ENCODE results near the gene CPNE5.

The CPNE5 gene

GRCh38 chr6:36856277-36856676 is 17.0 kb upstream of the CPNE5 start:
- no peak for DNase-seq

DNA sequence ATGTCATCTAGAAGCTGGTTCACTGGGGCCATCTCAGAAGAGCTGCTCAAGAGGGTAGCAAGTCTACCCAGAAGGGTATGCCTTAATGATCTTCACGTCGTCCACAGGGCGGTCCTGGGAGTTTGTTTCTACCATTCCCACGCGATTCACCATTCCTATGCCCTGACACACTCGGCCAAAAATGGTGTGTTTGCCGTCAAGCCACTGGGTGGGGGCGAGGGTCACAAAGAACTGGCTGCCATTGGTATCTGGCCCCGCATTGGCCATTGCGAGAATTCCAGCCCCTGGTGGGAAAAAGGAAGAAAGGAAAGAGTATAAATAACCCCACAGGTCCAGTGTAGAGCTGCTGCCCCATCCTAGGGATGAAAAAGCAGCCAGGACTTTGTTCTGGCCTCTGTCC is 16.5 kb upstream of the CPNE5 start:
- DNase-seq, result no peak

DNA sequence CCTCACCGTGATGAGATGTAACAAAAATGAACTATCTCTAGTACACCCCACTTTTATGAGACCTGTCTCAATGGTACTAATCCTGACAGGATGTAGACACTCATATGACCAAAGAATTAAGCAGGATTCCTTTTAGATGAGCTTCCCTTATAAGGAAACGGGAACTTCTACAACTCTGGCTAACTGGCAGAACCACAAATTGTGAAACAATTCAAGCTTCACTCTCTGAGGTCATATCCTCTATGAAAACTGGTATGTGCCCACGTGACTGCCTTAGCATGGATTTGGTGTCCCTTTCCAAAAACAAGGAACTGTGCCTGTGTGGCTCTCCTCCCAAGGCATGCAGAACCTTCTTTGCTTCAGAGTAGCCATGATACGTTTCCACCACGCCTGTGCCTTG is 14.1 kb upstream of the CPNE5 start:
- no peak for DNase-seq

DNA sequence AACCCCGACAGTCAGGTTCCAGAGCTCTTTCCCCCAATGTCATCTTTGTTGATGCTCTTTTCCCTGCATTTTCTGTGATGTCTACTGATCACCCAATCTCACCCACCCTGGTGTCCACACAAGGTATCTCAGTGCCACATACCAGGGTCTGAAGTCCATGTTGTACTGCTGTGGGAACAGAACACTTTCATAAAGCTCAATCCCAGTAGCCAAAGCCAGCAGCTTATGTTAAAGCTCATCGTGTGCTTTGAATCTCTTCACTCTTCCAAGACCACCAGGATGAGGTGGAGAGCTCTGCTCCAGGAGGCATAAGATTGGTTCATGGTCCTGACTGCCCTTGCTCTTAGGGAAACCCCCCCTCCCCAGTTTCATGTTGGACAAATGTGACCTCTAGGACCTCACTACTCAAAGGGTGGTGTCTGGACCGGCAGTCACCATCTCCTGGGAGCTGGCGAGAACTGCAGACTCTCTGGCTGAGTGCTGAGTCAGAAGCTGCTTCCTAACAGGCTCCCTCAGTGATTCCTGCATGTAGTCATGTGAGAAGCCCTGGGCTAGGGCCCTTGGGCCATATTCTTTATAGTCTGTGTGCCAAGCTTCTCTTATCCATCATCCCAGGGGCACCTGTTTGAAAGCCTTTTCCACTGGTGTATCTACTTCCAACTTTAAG is 13.4 kb upstream of the CPNE5 start:
- no peak for DNase-seq

DNA sequence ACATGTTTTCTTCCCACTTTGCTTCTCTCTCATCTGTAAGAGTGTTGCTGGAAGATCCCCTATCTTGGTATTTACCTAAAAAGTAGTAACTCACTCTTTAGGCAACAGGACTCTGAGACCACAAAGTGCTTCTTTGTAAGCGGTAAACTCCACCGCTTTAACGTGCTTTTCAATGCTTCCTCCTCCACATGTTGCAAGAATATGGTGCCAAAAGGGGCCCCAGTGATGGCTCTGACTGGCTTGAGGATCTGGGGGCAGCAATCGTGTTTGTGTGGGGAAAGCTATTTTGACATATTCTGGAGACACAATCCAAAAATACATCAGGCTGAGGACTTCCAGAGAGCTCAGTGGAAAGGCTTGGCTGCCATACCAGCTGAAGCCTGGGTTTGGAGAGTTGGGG is 12.4 kb upstream of the CPNE5 start:
- no peak for DNase-seq

- DNase-seq, result peak in 1 of 2 experiments; percentile 20
Observed at GRCh38 chr6:36851149-36851614, 11.9 kb upstream of the CPNE5 start.

- no peak for DNase-seq
Observed at GRCh38 chr6:36850021-36850420, 10.8 kb upstream of the CPNE5 start.

DNA sequence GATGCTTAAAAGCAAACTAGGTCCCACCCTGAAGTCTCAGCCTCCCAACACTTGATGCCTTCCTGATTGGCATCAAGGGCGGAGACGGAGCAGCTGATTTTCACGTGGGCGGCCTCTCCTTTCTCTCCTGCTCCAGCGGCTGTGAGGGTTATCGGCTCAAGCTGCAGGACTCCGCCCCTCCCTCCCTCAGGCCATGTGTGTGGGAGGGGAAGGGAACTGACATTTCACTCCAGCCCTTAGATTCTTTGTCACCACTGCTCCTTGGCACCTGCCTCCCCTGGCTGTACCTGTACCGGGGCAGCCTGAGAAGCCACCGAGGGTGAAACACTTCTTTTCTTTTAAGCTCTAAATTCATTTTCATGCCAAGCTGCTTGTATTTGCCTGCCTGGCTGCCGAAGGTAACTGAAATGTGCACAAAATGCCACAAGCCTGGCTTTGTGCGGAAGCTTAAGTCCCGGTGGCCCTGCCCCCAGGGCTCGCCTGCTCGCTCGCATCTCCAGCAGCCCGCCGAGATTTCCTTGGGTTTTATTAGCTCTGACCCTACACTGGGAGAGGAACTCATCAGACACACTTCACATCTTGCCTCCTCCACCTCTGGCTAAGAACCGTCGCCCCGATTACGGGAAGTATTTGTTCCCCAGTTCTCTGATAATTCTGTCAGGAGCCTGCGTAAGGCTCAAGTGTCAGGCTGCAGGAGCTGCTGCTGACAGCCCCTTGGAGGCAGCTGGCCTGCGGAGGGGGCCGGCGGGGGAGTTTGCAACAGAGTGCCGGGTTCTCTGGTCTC is 9.6 kb upstream of the CPNE5 start:
- DNase-seq, result no peak

- no peak for DNase-seq
Observed at GRCh38 chr6:36847991-36848390, 8.7 kb upstream of the CPNE5 start.

- DNase-seq, result no peak
Observed at GRCh38 chr6:36847152-36847551, 7.9 kb upstream of the CPNE5 start.

GRCh38 chr6:36845233-36845632 is 6.0 kb upstream of the CPNE5 start:
- no peak for DNase-seq

DNA sequence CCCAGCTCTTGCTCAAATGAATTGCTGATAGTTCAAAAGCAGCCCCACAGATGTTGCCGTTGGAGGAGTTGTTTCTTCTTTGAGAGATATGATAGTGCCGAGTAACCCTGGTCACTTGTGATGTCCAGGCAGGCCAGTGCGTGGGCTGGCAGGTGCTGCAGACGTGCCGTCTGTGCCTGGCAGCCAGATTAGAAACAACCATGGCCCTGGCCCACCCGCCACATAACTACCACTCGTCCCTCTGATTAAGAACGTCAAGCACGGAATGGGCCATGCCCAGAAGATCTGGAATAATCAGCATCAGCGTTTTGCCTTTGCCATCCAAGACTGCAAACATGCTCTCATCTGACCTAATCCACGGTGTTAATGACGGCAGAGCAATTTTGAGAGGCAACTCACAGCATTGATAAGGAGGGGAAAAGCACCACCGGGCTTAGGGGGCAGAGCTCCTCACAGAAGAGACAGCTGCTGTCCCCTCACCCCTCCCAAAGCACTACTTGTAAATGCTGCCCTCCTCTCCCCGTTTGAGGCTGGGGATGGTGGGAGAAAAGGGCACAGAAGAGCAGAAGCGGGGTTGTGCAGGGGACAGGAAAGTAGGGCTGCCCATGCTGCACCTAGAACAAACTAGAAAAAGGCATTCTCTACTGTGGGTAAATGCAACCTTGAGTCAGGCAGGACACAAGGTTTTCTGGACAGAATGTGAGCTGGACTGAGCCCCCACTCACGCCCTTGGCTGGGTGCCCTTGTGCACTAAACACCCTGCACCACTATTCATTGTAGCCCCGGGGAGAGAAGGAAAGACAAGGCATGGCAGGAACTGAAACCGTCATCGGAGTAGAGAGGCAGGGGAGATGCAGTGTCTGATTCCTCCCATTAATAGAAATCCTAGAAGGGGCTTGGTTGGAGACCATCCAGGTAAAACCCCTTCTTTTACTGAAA is 5.3 kb upstream of the CPNE5 start:
- no peak for DNase-seq

DNA sequence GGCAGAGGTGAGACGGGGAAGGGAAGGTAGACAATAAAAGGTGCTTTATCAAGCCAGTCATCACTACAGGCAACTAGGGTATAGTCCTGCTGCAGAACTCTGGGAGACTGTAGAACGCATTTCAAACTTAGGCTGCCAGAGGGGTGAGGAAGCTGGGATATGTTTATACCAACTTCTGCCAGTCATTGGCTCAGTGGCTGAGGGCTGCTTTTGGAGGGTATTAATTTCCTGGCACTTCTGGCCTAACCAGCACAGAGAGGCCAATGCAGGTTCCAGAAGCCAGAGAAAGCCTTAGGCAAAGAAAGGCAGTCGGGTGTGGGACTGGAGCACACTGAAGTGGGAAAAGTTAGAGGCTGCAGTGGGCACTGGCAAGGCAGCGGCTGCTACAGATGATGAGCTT is 3.9 kb upstream of the CPNE5 start:
- no peak for DNase-seq

- no peak for DNase-seq
Observed at GRCh38 chr6:36841756-36842155, 2.5 kb upstream of the CPNE5 start.

- peak; percentile 22 for DNase-seq
Observed at GRCh38 chr6:36840432-36841403, 1.5 kb upstream of the CPNE5 start.

DNA sequence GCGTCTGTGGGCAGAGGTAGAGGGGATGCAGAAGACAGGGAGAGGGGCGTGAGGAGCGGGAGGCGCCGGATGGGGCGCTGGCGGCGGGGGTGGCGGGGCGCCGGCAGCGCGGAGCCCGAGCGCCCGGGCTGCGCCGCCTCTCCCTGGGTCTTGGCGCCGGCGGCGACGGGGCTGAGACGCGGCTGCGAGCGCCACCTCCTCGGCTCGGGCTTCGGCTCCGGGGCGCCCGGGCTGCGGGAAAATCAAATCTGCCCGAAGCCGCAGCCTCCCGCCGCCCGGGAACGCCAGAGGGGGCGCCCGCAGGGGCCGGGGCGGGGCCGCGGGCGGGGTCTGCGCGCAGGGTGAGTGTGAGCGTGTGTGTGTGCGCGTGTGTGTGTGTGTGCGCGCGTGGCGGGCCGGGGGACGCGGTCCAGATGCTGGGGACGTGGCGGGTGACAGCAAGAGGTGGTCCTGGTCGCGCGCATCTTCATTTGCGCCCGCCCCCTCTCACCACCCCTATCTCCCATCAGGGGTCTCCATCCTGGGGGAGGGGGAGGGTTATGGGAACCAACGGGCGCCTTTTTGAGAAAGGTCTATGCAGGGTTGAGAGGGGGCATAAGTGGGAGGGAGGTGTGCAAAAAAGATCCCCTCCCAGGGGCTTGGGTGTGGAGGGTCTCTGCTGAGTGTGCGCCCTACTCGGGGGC is 646 bp upstream of the CPNE5 start:
- DNase-seq, result peak; percentile 29 to 39

DNA sequence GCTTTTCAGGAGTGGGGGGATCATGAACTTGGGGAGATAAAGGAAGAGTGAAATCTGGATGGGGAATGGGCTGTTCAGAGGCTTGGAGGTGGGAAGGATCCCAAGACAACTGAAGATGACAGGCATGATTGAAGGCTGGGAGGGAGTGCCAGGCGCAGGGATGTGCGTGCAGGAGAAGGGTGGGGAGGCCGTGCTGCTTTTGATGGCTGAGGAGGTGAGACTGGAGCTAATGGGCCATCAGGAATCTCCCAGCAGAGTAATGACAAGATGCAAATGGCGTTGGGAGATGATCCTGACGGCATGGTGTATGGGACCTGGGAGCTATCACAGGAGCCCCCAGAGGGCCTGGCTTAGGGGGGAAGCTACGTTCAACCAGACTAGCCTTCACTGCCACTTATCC is 1.6 kb downstream of the CPNE5 start:
- DNase-seq, result no peak

GRCh38 chr6:36837022-36837339 is 2.3 kb downstream of the CPNE5 start:
- no peak for DNase-seq

GRCh38 chr6:36836111-36837021 is 2.9 kb downstream of the CPNE5 start:
- DNase-seq, result no peak

DNA sequence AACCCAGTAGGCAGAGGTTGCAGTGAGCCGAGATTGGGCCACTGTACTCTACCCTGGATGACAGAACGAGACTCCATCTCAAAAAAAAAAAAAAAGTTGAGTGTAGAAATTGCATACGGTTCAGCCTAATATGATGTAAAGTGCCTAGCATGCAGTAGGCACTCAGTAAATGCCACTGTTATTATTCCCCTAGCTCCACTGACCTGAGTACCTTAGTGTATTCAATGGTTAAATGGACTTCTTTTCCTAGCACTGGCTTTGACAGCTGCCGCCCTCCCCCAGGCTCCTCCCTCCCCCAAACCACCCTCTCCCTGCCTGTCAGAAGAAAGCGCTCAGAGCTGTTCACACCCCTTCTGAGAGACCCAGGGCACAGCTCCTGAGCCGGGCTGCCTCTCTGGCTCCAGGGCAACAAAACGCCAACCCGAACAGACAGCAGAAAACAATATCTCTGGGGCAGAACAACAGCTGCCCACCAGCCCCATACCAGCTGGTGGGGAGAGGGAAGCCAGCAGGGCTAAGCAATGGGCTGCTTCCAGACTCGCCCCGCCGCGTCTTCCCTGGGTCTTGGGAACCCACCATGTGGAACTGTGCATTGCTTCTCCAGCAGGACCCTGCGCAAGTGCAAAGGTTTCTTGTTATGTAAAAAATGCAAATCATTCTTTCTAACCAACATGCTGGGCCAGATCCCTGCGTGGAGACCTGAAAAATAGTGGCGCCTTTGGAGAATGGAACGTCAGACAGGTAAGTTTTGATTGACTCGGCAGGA is 4.5 kb downstream of the CPNE5 start:
- DNase-seq, result no peak
